SU-DHL-6 (cell line): ENCODE measurements around the gene ERCC3.
A peak's percentile ranks its signal among the peaks of the same experiment; 100 is the strongest.

ENCODE experiments used
- H2AFZ ChIP-seq: fragments of 200-600 bp; sonication (generic); 2 replicates; pipeline ENCODE4 v1.6.1; 2014; ENCODE audit warnings: low read depth, mild to moderate bottlenecking, moderate library complexity, mixed read lengths, antibody characterized with exemption, low read length; ENCODE audit not compliant: severe bottlenecking
- H3F3A ChIP-seq: fragments of 200-600 bp; shearing (Covaris generic); 2 replicates; pipeline ENCODE4 v1.6.0; 2016; ENCODE audit warnings: antibody characterized with exemption, mild to moderate bottlenecking; ENCODE audit not compliant: insufficient read depth
- H3K27ac ChIP-seq: fragments of 200-600 bp; sonication (generic); 2 replicates; pipeline ENCODE4 v1.5.1; 2016; ENCODE audit warnings: low read depth, mild to moderate bottlenecking, low read length, moderate library complexity, mixed read lengths
- H3K27me3 ChIP-seq: fragments of 200-600 bp; sonication (generic), shearing (Covaris generic); 2 replicates; pipeline ENCODE4 v1.6.0; 2014; ENCODE audit warnings: mild to moderate bottlenecking, low read length
- H3K36me3 ChIP-seq: fragments of 200-600 bp; sonication (generic); 2 replicates; pipeline ENCODE4 v1.6.1; 2014; ENCODE audit warnings: mild to moderate bottlenecking, low read length, mixed read lengths
- H3K4me2 ChIP-seq: fragments of 300-600, 200-600 bp; shearing (Covaris generic), sonication (generic); 2 replicates; pipeline ENCODE4 v1.6.0; 2014; ENCODE audit warnings: low read length, low read depth, mild to moderate bottlenecking; ENCODE audit not compliant: poor library complexity, severe bottlenecking
- H3K4me3 ChIP-seq: fragments of 200-600 bp; sonication (generic); 2 replicates; pipeline ENCODE4 v1.5.1; 2014; ENCODE audit warnings: antibody characterized with exemption, low read length, mild to moderate bottlenecking, mixed read lengths; ENCODE audit not compliant: insufficient read depth, poor library complexity, severe bottlenecking
- H3K79me2 ChIP-seq: fragments of 200-600 bp; sonication (generic); 2 replicates; pipeline ENCODE4 v1.6.1; 2014; ENCODE audit warnings: mild to moderate bottlenecking, low read length, moderate library complexity; ENCODE audit not compliant: insufficient read depth
- H3K9ac ChIP-seq: fragments of 200-600 bp; sonication (generic); 2 replicates; pipeline ENCODE4 v1.7.0; 2014; ENCODE audit warnings: mild to moderate bottlenecking, low read length
- H3K9me2 ChIP-seq: fragments of 200-600 bp; sonication (generic); replicated peaks from 2 replicates; pipeline ENCODE4 v1.6.1; 2014; ENCODE audit warnings: low read length; ENCODE audit not compliant: insufficient read depth
- H3K9me3 ChIP-seq: fragments of 200-600 bp; sonication (generic); 2 replicates; pipeline ENCODE4 v1.6.1; 2014; ENCODE audit warnings: low read length, mixed read lengths; ENCODE audit not compliant: insufficient read depth
- H4K20me1 ChIP-seq: fragments of 200-600 bp; sonication (generic); 2 replicates; pipeline ENCODE4 v1.6.1; 2014; ENCODE audit warnings: low read depth, mild to moderate bottlenecking, antibody characterized with exemption, low read length, moderate library complexity, mixed read lengths
- CTCF ChIP-seq: fragments of 200-600 bp; sonication (generic); IDR thresholded peaks from one replicate; pipeline ENCODE4 v1.5.1; 2017; ENCODE audit warnings: antibody characterized with exemption, mild to moderate bottlenecking, low read length, moderate library complexity; ENCODE audit not compliant: insufficient read depth, poor library complexity, severe bottlenecking
- EZH2phosphoT487 ChIP-seq: fragments of 200-600 bp; sonication (generic), shearing (Covaris generic); conservative IDR thresholded peaks from 2 replicates; pipeline ENCODE4 v1.6.1; 2018; ENCODE audit warnings: mild to moderate bottlenecking, antibody characterized with exemption, low read length, moderate library complexity, mixed read lengths

Gene ERCC3

GRCh38 chr2:127293748-127294562 lies at the start of gene ERCC3:
Gene ERCC3 (minus strand): TSS chr2:127294144. CDS start chr2:127294081, 63 bp downstream.
- H3F3A ChIP-seq, result peaks cover 13% of the 10 kb centered on the region
- H3K27me3 ChIP-seq, result no peaks in the 10 kb centered on the region
- H4K20me1 ChIP-seq, result no peaks in the 10 kb centered on the region
- H3K9me3 ChIP-seq, result no peaks in the 10 kb centered on the region
- no peaks in the 10 kb centered on the region for H3K9me2 ChIP-seq
- H3K79me2 ChIP-seq, result peaks cover 29% of the 10 kb centered on the region
- TF ChIP-seq EZH2phosphoT487 (no peak), CTCF (no peak)
- peaks cover 10% of the 10 kb centered on the region; the same call in 1 of the 2 replicates for H3K36me3 ChIP-seq
- H3K4me3 ChIP-seq, result peak within 1 kb of the TSS; percentile 88
- H3K4me2 ChIP-seq, result peak within 1 kb of the TSS; percentile 83
- peak within 1 kb of the TSS; percentile 94 for H3K9ac ChIP-seq
- peak within 1 kb of the TSS; percentile 68 for H2AFZ ChIP-seq
- H3K27ac ChIP-seq, result peak within 1 kb of the TSS; percentile 58

DNA sequence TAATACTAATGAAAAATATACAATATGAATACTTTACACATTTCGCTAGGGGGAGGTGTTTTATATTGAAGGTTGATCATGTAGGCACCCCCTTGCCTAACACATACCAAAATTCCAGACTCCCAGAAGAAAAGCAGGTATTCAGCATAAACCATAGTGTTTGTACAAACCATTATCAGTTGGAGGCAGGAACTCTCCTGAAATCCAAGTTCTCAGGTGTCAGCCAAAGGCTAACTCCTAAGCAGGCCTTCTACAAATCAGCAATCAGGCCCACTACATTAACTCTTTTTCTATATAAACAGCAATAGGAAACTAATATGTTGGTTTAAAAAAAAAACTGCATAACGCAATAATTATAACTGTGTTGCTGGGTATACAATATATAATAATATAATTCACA lies 49.3 kb upstream of the ERCC3 start:
- no peaks in the 10 kb centered on the region for H3K9me2 ChIP-seq
- H2AFZ ChIP-seq, result no peak overlapping the region
- no peak overlapping the region for H3K27ac ChIP-seq
- H3K4me3 ChIP-seq, result no peak overlapping the region
- TF ChIP-seq EZH2phosphoT487, result no peak
- no peak for TF ChIP-seq CTCF
- H3K9ac ChIP-seq, result no peak overlapping the region
- H3K4me2 ChIP-seq, result no peak overlapping the region
- H3K79me2 ChIP-seq, result peaks cover 53% of the 10 kb centered on the region
- H4K20me1 ChIP-seq, result peaks cover 17% of the 10 kb centered on the region; the same call in 1 of the 2 replicates
- H3K9me3 ChIP-seq, result no peaks in the 10 kb centered on the region
- peaks cover 5% of the 10 kb centered on the region; the same call in 1 of the 2 replicates for H3K36me3 ChIP-seq
- H3K27me3 ChIP-seq, result no peaks in the 10 kb centered on the region
- peaks cover 9% of the 10 kb centered on the region; the same call in 1 of the 2 replicates for H3F3A ChIP-seq

- H3K9me3 ChIP-seq, result no peaks in the 10 kb centered on the region
- peaks cover 16% of the 10 kb centered on the region; the same call in 1 of the 2 replicates for H3K36me3 ChIP-seq
- H3K79me2 ChIP-seq, result peaks cover 41% of the 10 kb centered on the region
- TF ChIP-seq EZH2phosphoT487, result no peak
- TF ChIP-seq CTCF, result no peak
- no peak overlapping the region for H2AFZ ChIP-seq
- no peaks in the 10 kb centered on the region for H3K9me2 ChIP-seq
- H3K4me3 ChIP-seq, result no peak overlapping the region
- H3F3A ChIP-seq, result 0 out of 2 replicates have a peak, but pooled peaks cover 3% of the 10 kb centered on the region
- H3K27ac ChIP-seq, result no peak overlapping the region
- H3K27me3 ChIP-seq, result no peaks in the 10 kb centered on the region
- no peak overlapping the region for H3K4me2 ChIP-seq
- H3K9ac ChIP-seq, result no peak overlapping the region
- H4K20me1 ChIP-seq, result 0 out of 2 replicates have a peak, but pooled peaks cover 13% of the 10 kb centered on the region
Observed at GRCh38 chr2:127342101-127342500, 48.2 kb upstream of the ERCC3 start.
